GM12878 (cell line): ENCODE measurements around the gene ZBTB21. TPM values are rescaled to one million over a fixed set of nuclear protein-coding genes. Genes with fewer than 3 reads are reported as not detected.

Source experiments
- ATAC-seq: fragments of 200-7000 bp; cut with Tn5 transposase; 3 replicates; pipeline ENCODE4 v1.9.1; 2020; ENCODE audit warnings: mild to moderate bottlenecking, moderate library complexity
- BruUV-seq: library from RNA; stranded (reverse); fragments of 400-500 nt; replicated peaks from 2 replicates; lab custom pipeline; 2021; lab: Mats Ljungman, UMichigan
- CTCF ChIA-PET: fragments of 300-600 bp; sonication (Branson Sonifier 250); formaldehyde crosslinking; extraction: SDS; loops from one replicate; lab custom pipeline; 2021; ENCODE audit warnings: inconsistent platforms; lab: Yijun Ruan, JAX
- POLR2A ChIA-PET: fragments of 350-600 bp; formaldehyde crosslinking; extraction: SDS; loops from one replicate; lab custom pipeline; 2021; ENCODE audit warnings: inconsistent platforms; lab: Charles Lee
- RAD21 ChIA-PET: fragments of 300-600 bp; sonication (Branson Sonifier 250); formaldehyde crosslinking; loops from one replicate; lab custom pipeline; 2023; ENCODE audit warnings: antibody characterized with exemption; ENCODE audit not compliant: unreplicated experiment; lab: Charles Lee
- SMC1A ChIA-PET: fragments of 300-600 bp; sonication (Branson Sonifier 250); formaldehyde crosslinking; loops from one replicate; lab custom pipeline; 2023; ENCODE audit not compliant: unreplicated experiment, uncharacterized antibody; lab: Charles Lee
- DNase-seq: peaks from one replicate; pipeline ENCODE4 v3.0.0-alpha.2; 2011; ENCODE audit warnings: low read depth, low spot score
- FAIRE-seq: peaks from 3 replicates; lab custom pipeline; 2011; peaks lifted over from hg19 to GRCh38; lab: Jason Lieb, UNC
- H2AFZ ChIP-seq: 2 replicates; pipeline ENCODE4 v1.6.0; 2011; ENCODE audit warnings: low read depth, low read length, control low read depth; ENCODE audit not compliant: control insufficient read depth
- H3K27ac ChIP-seq: 2 replicates; pipeline ENCODE4 v1.5.1; 2011; ENCODE audit warnings: control low read depth; ENCODE audit not compliant: control insufficient read depth, insufficient read depth
- H3K27me3 ChIP-seq, 2 experiments: replicated peaks in 1 of 2; 2 replicates each; pipeline versions ENCODE4 v1.6.0 to v1.6.1; 2011; ENCODE audit warnings: low read length in 1 of 2; ENCODE audit not compliant: control insufficient read depth in 2 of 2, insufficient read depth in 2 of 2
- H3K36me3 ChIP-seq, 2 experiments: 2 replicates each; pipeline ENCODE4 v1.5.1; 2011; ENCODE audit warnings: low read length in 1 of 2; ENCODE audit not compliant: control insufficient read depth in 2 of 2, insufficient read depth in 2 of 2
- H3K4me1 ChIP-seq: 2 replicates; pipeline ENCODE4 v1.6.1; 2011; ENCODE audit warnings: mild to moderate bottlenecking, low read length, moderate library complexity, mixed read lengths; ENCODE audit not compliant: control insufficient read depth, insufficient read depth
- H3K4me2 ChIP-seq: 2 replicates; pipeline ENCODE4 v1.6.0; 2011; ENCODE audit warnings: control low read depth; ENCODE audit not compliant: control insufficient read depth, insufficient read depth
- H3K4me3 ChIP-seq: fragments of 200-600 bp; sonication (generic); 2 replicates; pipeline ENCODE4 v1.5.1; 2016
- H3K79me2 ChIP-seq: 2 replicates; pipeline ENCODE4 v1.6.0; 2011; ENCODE audit warnings: low read length; ENCODE audit not compliant: control insufficient read depth, insufficient read depth
- H3K9ac ChIP-seq: 2 replicates; pipeline ENCODE4 v1.8.0; 2011; ENCODE audit warnings: low read length, control low read depth, mixed read lengths; ENCODE audit not compliant: control insufficient read depth, insufficient read depth
- H3K9me3 ChIP-seq: replicated peaks from 3 replicates; pipeline ENCODE4 v1.5.1; 2011; ENCODE audit warnings: mild to moderate bottlenecking, low read length; ENCODE audit not compliant: control insufficient read depth, insufficient read depth
- H4K20me1 ChIP-seq: 2 replicates; pipeline ENCODE4 v1.6.0; 2011; ENCODE audit not compliant: control insufficient read depth, insufficient read depth
- BMI1 ChIP-seq: fragments of 450-650 bp; IDR thresholded peaks from 2 replicates; pipeline ENCODE4 v1.6.1; 2016; ENCODE audit warnings: mild to moderate bottlenecking, moderate library complexity, borderline replicate concordance
- CBX3 ChIP-seq: fragments of 200-600 bp; sonication (generic); IDR thresholded peaks from 2 replicates; pipeline ENCODE4 v1.6.1; 2016; ENCODE audit warnings: low read depth, borderline replicate concordance
- CREB1 ChIP-seq: IDR thresholded peaks from 2 replicates; pipeline ENCODE4 v1.6.1; 2012; ENCODE audit warnings: low read depth, mild to moderate bottlenecking, inconsistent platforms
- DPF2 ChIP-seq: fragments of 450-650 bp; IDR thresholded peaks from 2 replicates; pipeline ENCODE4 v1.6.1; 2017; ENCODE audit warnings: mild to moderate bottlenecking
- E2F4 ChIP-seq: IDR thresholded peaks from 2 replicates; pipeline ENCODE4 v1.6.1; 2012; ENCODE audit warnings: low read depth, low read length, improper control_type of control experiment
- EGR1 ChIP-seq, 2 experiments: IDR thresholded peaks; 1 replicate in 1 of 2; 2 replicates in 1 of 2; pipeline ENCODE4 v1.6.1; 2011 to 2012; ENCODE audit warnings: low read depth in 2 of 2, low read length in 2 of 2, borderline replicate concordance in 1 of 2, mild to moderate bottlenecking in 1 of 2, moderate library complexity in 1 of 2
- HCFC1 ChIP-seq: fragments of 150-350 bp; IDR thresholded peaks from 2 replicates; pipeline ENCODE4 v1.6.1; 2014; ENCODE audit warnings: low read length
- NBN ChIP-seq: fragments of 450-650 bp; IDR thresholded peaks from 2 replicates; pipeline ENCODE4 v1.6.1; 2016
- POLR2AphosphoS2 ChIP-seq: IDR thresholded peaks from 2 replicates; pipeline ENCODE4 v1.6.1; 2011; ENCODE audit warnings: low read depth, mild to moderate bottlenecking, low read length, improper control_type of control experiment, moderate library complexity
- TCF12 ChIP-seq: IDR thresholded peaks from 2 replicates; pipeline ENCODE4 v1.6.1; 2011; ENCODE audit warnings: low read depth, mild to moderate bottlenecking, low read length
- WGBS: methylation state at CpG from one replicate; pipeline ENCODE4 v1.1.6; 2016; ENCODE audit warnings: low lambda C conversion rate; ENCODE audit not compliant: insufficient replicate concordance, insufficient coverage; ENCODE audit errors: missing lambda C conversion rate; 5-methylcytosine and 5-hydroxymethylcytosine counted together
- in situ Hi-C: fragments of 300-500 bp; cut with MboI; formaldehyde crosslinking; loops from 9 replicates; pipeline ENCODE4 v1.14.3; 2018; ENCODE audit warnings: mixed read lengths
- intact Hi-C: fragments of 100-400 bp; cut with micrococcal nuclease; formaldehyde crosslinking; loops from one replicate; pipeline ENCODE4 v1.14.2; 2022; ENCODE audit not compliant: unreplicated experiment
- polyA plus RNA-seq, 11 experiments: library from polyadenylated mRNA; depleted of rRNA in 4 of 11; unstranded in 6 of 11; stranded (reverse) in 5 of 11; fragments of >200 nt; fragmentation: Nextera tagmentation in 4 of 11; fragmentation: Illumina TruSeq in 1 of 11; extraction: Ambion mirVana in 4 of 11; extraction: Trizol in 1 of 11; gene quantifications; 1 replicate in 1 of 11; 2 replicates in 10 of 11; pipeline versions ENCODE4 v1.2.1 to v1.2.3, GENCODE V29; 2011 to 2016; ENCODE audit warnings: inconsistent platforms in 2 of 11, missing spikeins in 2 of 11, low read depth in 1 of 11
- total RNA-seq, 4 experiments: library from RNA; depleted of rRNA in 3 of 4; stranded (reverse); fragments of >200 nt in 3 of 4; fragmentation: Illumina TruSeq in 1 of 4; extraction: Trizol in 1 of 4; gene quantifications; 2 replicates each; pipeline versions ENCODE4 v1.2.1 to v1.2.3, GENCODE V29; 2013 to 2021
- TF ChIP-seq, protein P1 (sequence below): fragments of 450-650 bp; IDR thresholded peaks from 2 replicates; pipeline ENCODE4 v1.6.1; 2018; ENCODE audit warnings: mild to moderate bottlenecking, low read depth, moderate library complexity; ENCODE audit not compliant: partially characterized antibody
- TF ChIP-seq, protein P2 (sequence below): IDR thresholded peaks from 2 replicates; pipeline ENCODE4 v1.6.1; 2012; ENCODE audit warnings: mild to moderate bottlenecking, low read depth, low read length

ZBTB21 gene
- total and polyA plus RNA-seq, 10 of the 15 experiments (the other 5 are each of a cell fraction or from before 2014, with no cell fraction given): 1.8 to 21.6 (median 10.6) TPM

DNA sequence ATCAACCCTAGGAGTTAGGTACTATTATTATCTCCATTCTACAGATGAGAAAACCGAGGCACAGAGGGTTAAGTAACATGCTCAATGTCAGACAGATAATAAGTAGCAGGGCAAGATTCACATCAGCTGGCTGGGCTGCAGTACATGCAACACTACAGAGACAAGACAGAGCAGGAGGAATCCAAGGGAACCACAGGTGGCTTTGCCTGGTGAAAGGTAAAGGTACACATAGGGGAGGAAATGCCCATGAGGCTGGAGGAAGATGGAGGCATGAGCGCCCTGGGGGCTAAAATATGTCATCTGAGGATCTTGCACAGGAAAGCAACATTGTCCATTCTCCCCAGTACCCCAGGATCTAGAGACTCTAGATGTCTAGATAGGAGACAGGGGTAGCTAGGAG, 8.4 kb downstream of the ZBTB21 start (continued):
- no peak for TF ChIP-seq HCFC1
- TF ChIP-seq, protein P1, sequence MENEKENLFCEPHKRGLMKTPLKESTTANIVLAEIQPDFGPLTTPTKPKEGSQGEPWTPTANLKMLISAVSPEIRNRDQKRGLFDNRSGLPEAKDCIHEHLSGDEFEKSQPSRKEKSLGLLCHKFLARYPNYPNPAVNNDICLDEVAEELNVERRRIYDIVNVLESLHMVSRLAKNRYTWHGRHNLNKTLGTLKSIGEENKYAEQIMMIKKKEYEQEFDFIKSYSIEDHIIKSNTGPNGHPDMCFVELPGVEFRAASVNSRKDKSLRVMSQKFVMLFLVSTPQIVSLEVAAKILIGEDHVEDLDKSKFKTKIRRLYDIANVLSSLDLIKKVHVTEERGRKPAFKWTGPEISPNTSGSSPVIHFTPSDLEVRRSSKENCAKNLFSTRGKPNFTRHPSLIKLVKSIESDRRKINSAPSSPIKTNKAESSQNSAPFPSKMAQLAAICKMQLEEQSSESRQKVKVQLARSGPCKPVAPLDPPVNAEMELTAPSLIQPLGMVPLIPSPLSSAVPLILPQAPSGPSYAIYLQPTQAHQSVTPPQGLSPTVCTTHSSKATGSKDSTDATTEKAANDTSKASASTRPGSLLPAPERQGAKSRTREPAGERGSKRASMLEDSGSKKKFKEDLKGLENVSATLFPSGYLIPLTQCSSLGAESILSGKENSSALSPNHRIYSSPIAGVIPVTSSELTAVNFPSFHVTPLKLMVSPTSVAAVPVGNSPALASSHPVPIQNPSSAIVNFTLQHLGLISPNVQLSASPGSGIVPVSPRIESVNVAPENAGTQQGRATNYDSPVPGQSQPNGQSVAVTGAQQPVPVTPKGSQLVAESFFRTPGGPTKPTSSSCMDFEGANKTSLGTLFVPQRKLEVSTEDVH: no peak

DNA sequence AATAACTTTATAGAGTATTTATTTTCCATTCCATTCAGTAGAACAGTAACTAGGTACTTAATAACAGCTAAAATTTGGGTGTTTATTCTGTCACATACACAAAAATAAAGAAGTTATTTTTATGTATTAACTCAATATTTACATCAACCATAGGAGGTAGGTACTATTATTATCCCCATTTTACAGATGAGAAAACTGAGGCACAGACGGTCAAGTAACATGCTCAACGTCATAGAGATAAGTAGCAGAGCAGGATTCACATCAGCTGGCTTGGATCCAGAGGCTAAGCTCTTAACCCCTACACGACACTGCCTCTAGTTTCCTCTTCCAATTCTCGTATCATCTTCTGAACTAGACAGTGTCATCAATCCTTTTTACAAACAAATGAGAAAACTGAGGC, 9.3 kb downstream of the ZBTB21 start:
- Histone ChIP-seq H3K4me3 (no peak overlapping the region), H4K20me1 (no peaks in the 10 kb centered on the region), H3K36me3 (peaks cover 3 to 23% of the 10 kb centered on the region in 2 experiments), H3K9me3 (peaks cover 9% of the 10 kb centered on the region; the same call in 2 of the 3 replicates), H3K27ac (no peak overlapping the region), H2AFZ (no peak overlapping the region), H3K4me2 (no peak overlapping the region), H3K4me1 (peaks cover 19% of the 10 kb centered on the region), H3K9ac (no peak overlapping the region), H3K27me3 (no peaks in the 10 kb centered on the region), H3K79me2 (peaks cover 38% of the 10 kb centered on the region)
- POLR2A ChIA-PET: interaction anchor here (0.6 to 1.5 kb wide), 3 partner anchors 45 to 75 kb away, joined by 3 to 4 read pairs (median 4); no protein-coding TSS in a partner anchor
- BruUV-seq: no TSS peak
- in situ Hi-C loops: loop anchor here (5.0 kb wide), 1 partner anchor 74 kb away; no protein-coding TSS in a partner anchor
- no peak for FAIRE-seq
- ATAC-seq: no peak
- WGBS: 90% methylated on average over 4 of the region's 4 CpGs
- RAD21 ChIA-PET: interaction anchor here (1.0 kb wide), 2 partner anchors 9 to 116 kb away, joined by 3 read pairs; partner anchors contain the start of gene ZBTB21
- intact Hi-C loops: loop anchor here (5.0 to 10.0 kb wide), 3 partner anchors 49 to 636 kb away; partner anchors contain the start of genes C2CD2 and MX2
- no peak for DNase-seq
- SMC1A ChIA-PET: interaction anchor here (1.2 to 1.3 kb wide), 2 partner anchors 12 to 108 kb away, joined by 3 read pairs; no protein-coding TSS in a partner anchor
- CTCF ChIA-PET: interaction anchor here (1.2 to 2.0 kb wide), 2 partner anchors 78 to 117 kb away, joined by 4 to 9 read pairs; no protein-coding TSS in a partner anchor
- TF ChIP-seq EGR1 (IDR thresholded peaks at IDR 0.05; ENCODE audit: borderline replicate concordance in 1 of 2, low read depth in 2 of 2, low read length in 2 of 2) (no peak), DPF2 (no peak), CBX3 (no peak), E2F4 (no peak), POLR2AphosphoS2 (no peak), NBN (no peak), TCF12 (no peak), CREB1 (no peak), BMI1 (no peak)
- TF ChIP-seq, protein P2, sequence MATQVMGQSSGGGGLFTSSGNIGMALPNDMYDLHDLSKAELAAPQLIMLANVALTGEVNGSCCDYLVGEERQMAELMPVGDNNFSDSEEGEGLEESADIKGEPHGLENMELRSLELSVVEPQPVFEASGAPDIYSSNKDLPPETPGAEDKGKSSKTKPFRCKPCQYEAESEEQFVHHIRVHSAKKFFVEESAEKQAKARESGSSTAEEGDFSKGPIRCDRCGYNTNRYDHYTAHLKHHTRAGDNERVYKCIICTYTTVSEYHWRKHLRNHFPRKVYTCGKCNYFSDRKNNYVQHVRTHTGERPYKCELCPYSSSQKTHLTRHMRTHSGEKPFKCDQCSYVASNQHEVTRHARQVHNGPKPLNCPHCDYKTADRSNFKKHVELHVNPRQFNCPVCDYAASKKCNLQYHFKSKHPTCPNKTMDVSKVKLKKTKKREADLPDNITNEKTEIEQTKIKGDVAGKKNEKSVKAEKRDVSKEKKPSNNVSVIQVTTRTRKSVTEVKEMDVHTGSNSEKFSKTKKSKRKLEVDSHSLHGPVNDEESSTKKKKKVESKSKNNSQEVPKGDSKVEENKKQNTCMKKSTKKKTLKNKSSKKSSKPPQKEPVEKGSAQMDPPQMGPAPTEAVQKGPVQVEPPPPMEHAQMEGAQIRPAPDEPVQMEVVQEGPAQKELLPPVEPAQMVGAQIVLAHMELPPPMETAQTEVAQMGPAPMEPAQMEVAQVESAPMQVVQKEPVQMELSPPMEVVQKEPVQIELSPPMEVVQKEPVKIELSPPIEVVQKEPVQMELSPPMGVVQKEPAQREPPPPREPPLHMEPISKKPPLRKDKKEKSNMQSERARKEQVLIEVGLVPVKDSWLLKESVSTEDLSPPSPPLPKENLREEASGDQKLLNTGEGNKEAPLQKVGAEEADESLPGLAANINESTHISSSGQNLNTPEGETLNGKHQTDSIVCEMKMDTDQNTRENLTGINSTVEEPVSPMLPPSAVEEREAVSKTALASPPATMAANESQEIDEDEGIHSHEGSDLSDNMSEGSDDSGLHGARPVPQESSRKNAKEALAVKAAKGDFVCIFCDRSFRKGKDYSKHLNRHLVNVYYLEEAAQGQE: no peak
